PC-9 (cell line): ENCODE data around the gene ERCC1. TPM values are rescaled to one million over a fixed set of nuclear protein-coding genes. Genes with fewer than 3 reads are reported as not detected.

Experiments used
- BruUV-seq: library from RNA; stranded (reverse); fragments of 400-500 nt; replicated peaks from 2 replicates; lab custom pipeline; 2021; lab: Mats Ljungman, UMichigan
- CTCF ChIA-PET: fragments of 300-600 bp; sonication (Branson Sonifier 250); formaldehyde crosslinking; loops from one replicate; lab custom pipeline; 2022; ENCODE audit warnings: antibody characterized with exemption; lab: Charles Lee
- POLR2A ChIA-PET: fragments of 300-600 bp; sonication (Branson Sonifier 250); formaldehyde crosslinking; loops from one replicate; lab custom pipeline; 2022; ENCODE audit warnings: antibody characterized with exemption; ENCODE audit not compliant: unreplicated experiment; lab: Charles Lee
- DNase-seq, 2 experiments: peaks; one replicate each; pipeline versions ENCODE4 v3.0.0 to v3.0.0-alpha.2; 2015 to 2022; ENCODE audit warnings: mixed read lengths in 1 of 2
- H2AFZ ChIP-seq: fragments of 200-600 bp; sonication (generic); 2 replicates; pipeline ENCODE4 v1.8.1; 2017; ENCODE audit warnings: antibody characterized with exemption
- H3F3A ChIP-seq: fragments of 200-600 bp; sonication (generic); 2 replicates; pipeline ENCODE4 v1.8.1; 2017; ENCODE audit warnings: antibody characterized with exemption, mild to moderate bottlenecking, low read depth; ENCODE audit not compliant: insufficient read depth
- H3K27ac ChIP-seq: fragments of 200-600 bp; sonication (generic); 2 replicates; pipeline ENCODE4 v1.6.1; 2016; ENCODE audit warnings: mixed run types
- H3K27me3 ChIP-seq: fragments of 200-600 bp; sonication (generic); 2 replicates; pipeline ENCODE4 v1.6.1; 2016; ENCODE audit warnings: low read depth, mixed run types; ENCODE audit not compliant: insufficient read depth
- H3K36me3 ChIP-seq: fragments of 200-600 bp; sonication (generic); 2 replicates; pipeline ENCODE4 v1.6.1; 2016; ENCODE audit warnings: low read depth, mixed run types
- H3K4me1 ChIP-seq: fragments of 200-600 bp; sonication (generic); replicated peaks from 2 replicates; pipeline ENCODE4 v1.6.1; 2016; ENCODE audit warnings: mixed run types; ENCODE audit not compliant: insufficient read depth
- H3K4me2 ChIP-seq: fragments of 200-600 bp; sonication (generic); 2 replicates; pipeline ENCODE4 v1.6.1; 2017; ENCODE audit warnings: mixed run types
- H3K4me3 ChIP-seq: fragments of 200-600 bp; sonication (generic); 2 replicates; pipeline ENCODE4 v1.6.1; 2016; ENCODE audit warnings: mixed run types
- H3K79me2 ChIP-seq: fragments of 200-600 bp; sonication (generic); 2 replicates; pipeline ENCODE4 v1.6.1; 2017; ENCODE audit warnings: low read depth, mixed run types
- H3K9me2 ChIP-seq: fragments of 200-600 bp; sonication (generic); 2 replicates; pipeline ENCODE4 v1.8.1; 2017; ENCODE audit warnings: mild to moderate bottlenecking; ENCODE audit not compliant: insufficient read depth
- H3K9me3 ChIP-seq: fragments of 200-600 bp; sonication (generic); 2 replicates; pipeline ENCODE4 v1.8.1; 2016; ENCODE audit warnings: low read depth; ENCODE audit not compliant: insufficient read depth
- H4K20me1 ChIP-seq: fragments of 200-600 bp; sonication (generic); 2 replicates; pipeline ENCODE4 v1.8.1; 2017; ENCODE audit not compliant: insufficient read depth
- CTCF ChIP-seq: fragments of 200-600 bp; sonication (generic); conservative IDR thresholded peaks from 2 replicates; pipeline ENCODE4 v1.6.1; 2017; ENCODE audit warnings: mixed run types, antibody characterized with exemption, mild to moderate bottlenecking, moderate library complexity
- EZH2 ChIP-seq: fragments of 200-600 bp; sonication (generic); IDR thresholded peaks from 2 replicates; pipeline ENCODE4 v1.8.0; 2017; ENCODE audit warnings: antibody characterized with exemption, low read depth
- intact Hi-C: fragments of 100-400 bp; cut with micrococcal nuclease; formaldehyde crosslinking; loops from one replicate; pipeline ENCODE4 v1.10.0; 2022; ENCODE audit not compliant: unreplicated experiment
- total RNA-seq: library from RNA; stranded (reverse); gene quantifications from 2 replicates; pipeline ENCODE4 v1.2.3, GENCODE V29; 2021

ERCC1 gene
- total RNA-seq, 1 experiment from 2014 or later, result 102 TPM

GRCh38 chr19:45363861-45364459 is 59.8 kb downstream of the ERCC1 start:
- no peaks in the 10 kb centered on the region for H3K27me3 ChIP-seq
- no peaks in the 10 kb centered on the region; the same call in 1 of the 2 replicates for H4K20me1 ChIP-seq
- TF ChIP-seq CTCF (no peak), EZH2 (no peak)
- H3F3A ChIP-seq, result no peaks in the 10 kb centered on the region; the same call in 1 of the 2 replicates
- ChIA-PET POLR2A (no interaction called here), CTCF (no interaction called here)
- H3K9me3 ChIP-seq, result no peaks in the 10 kb centered on the region
- 0 out of 2 replicates have a peak, but pooled peaks cover under 1% of the 10 kb centered on the region for H3K79me2 ChIP-seq
- H2AFZ ChIP-seq, result no peak overlapping the region
- H3K4me3 ChIP-seq, result no peak overlapping the region
- H3K4me2 ChIP-seq, result no peak overlapping the region
- no peak for DNase-seq
- 0 out of 2 replicates have a peak, but pooled peaks cover 6% of the 10 kb centered on the region for H3K4me1 ChIP-seq
- no peak overlapping the region for H3K27ac ChIP-seq
- no peaks in the 10 kb centered on the region for H3K9me2 ChIP-seq
- BruUV-seq, result no TSS peak
- intact Hi-C loops, result no loop called here
- no peaks in the 10 kb centered on the region for H3K36me3 ChIP-seq

- H3K36me3 ChIP-seq, result no peaks in the 10 kb centered on the region
- CTCF ChIA-PET, result no interaction called here
- no peak for TF ChIP-seq CTCF
- TF ChIP-seq EZH2, result no peak
- no peaks in the 10 kb centered on the region for H3F3A ChIP-seq
- H3K27me3 ChIP-seq, result no peaks in the 10 kb centered on the region
- H2AFZ ChIP-seq, result no peak overlapping the region
- H3K9me2 ChIP-seq, result no peaks in the 10 kb centered on the region
- H3K27ac ChIP-seq, result no peak overlapping the region
- H3K4me3 ChIP-seq, result no peak overlapping the region
- H3K4me2 ChIP-seq, result no peak overlapping the region
- no peaks in the 10 kb centered on the region; the same call in 1 of the 2 replicates for H4K20me1 ChIP-seq
- H3K79me2 ChIP-seq, result no peaks in the 10 kb centered on the region
- H3K9me3 ChIP-seq, result no peaks in the 10 kb centered on the region
- 0 out of 2 replicates have a peak, but pooled peaks cover 6% of the 10 kb centered on the region for H3K4me1 ChIP-seq
- intact Hi-C loops, result no loop called here
- BruUV-seq, result no TSS peak
- POLR2A ChIA-PET, result no interaction called here
- no peak for DNase-seq
Measured at GRCh38 chr19:45362291-45362690, 61.4 kb downstream of the ERCC1 start.

GRCh38 chr19:45361608-45362007 is 62.1 kb downstream of the ERCC1 start:
- BruUV-seq, result no TSS peak
- no peak for TF ChIP-seq CTCF
- Histone ChIP-seq H3K4me3 (no peak overlapping the region), H3K4me2 (no peak overlapping the region), H3K4me1 (0 out of 2 replicates have a peak, but pooled peaks cover 6% of the 10 kb centered on the region), H3K79me2 (no peaks in the 10 kb centered on the region), H3F3A (no peaks in the 10 kb centered on the region; the same call in 1 of the 2 replicates), H3K9me3 (no peaks in the 10 kb centered on the region), H4K20me1 (no peaks in the 10 kb centered on the region; the same call in 1 of the 2 replicates), H2AFZ (no peak overlapping the region), H3K9me2 (no peaks in the 10 kb centered on the region), H3K27ac (no peak overlapping the region), H3K36me3 (no peaks in the 10 kb centered on the region), H3K27me3 (no peaks in the 10 kb centered on the region)
- CTCF ChIA-PET, result no interaction called here
- DNase-seq, result no peak
- POLR2A ChIA-PET, result interaction anchor here (0.6 kb wide), 1 partner anchor 110 kb away, joined by 24 read pairs; no protein-coding TSS in a partner anchor
- intact Hi-C loops, result no loop called here
